HT-29 (cell line): ENCODE data around the gene CHCHD6. TPM values are rescaled to one million over a fixed set of nuclear protein-coding genes. Genes with fewer than 3 reads are reported as not detected.

Source experiments
- DNase-seq: peaks from one replicate; pipeline ENCODE4 v3.0.0-alpha.2; 2015; ENCODE audit warnings: low spot score
- total RNA-seq: library from RNA; depleted of rRNA; stranded (reverse); fragments of >200 nt; shearing (Covaris generic); gene quantifications from 2 replicates; pipeline ENCODE4 v1.2.3, GENCODE V29; 2014

The CHCHD6 gene
- total RNA-seq, 1 experiment from 2014 or later = 36.8 TPM

- no peak for DNase-seq
These were observed 190.4 kb downstream of the CHCHD6 start for GRCh38 chr3:126894475-126894874.

- DNase-seq = no peak
These were observed 191.4 kb downstream of the CHCHD6 start for GRCh38 chr3:126895178-126896066.

- DNase-seq = no peak
These were observed 192.0 kb downstream of the CHCHD6 start for GRCh38 chr3:126896067-126896441.

- no peak for DNase-seq
These were observed 192.9 kb downstream of the CHCHD6 start for GRCh38 chr3:126896968-126897367.

GRCh38 chr3:126897943-126898342, 193.9 kb downstream of the CHCHD6 start:
- no peak for DNase-seq

GRCh38 chr3:126900859-126901540, 197.0 kb downstream of the CHCHD6 start:
- DNase-seq = no peak

- no peak for DNase-seq
These were observed 197.6 kb downstream of the CHCHD6 start for GRCh38 chr3:126901631-126902030.

- peak; percentile 75 for DNase-seq
These were observed 199.5 kb downstream of the CHCHD6 start for GRCh38 chr3:126903521-126903920.

- no peak for DNase-seq
These were observed 203.5 kb downstream of the CHCHD6 start for GRCh38 chr3:126907557-126907956.

GRCh38 chr3:126908752-126909275, 204.8 kb downstream of the CHCHD6 start:
- peak; percentile 61 for DNase-seq

GRCh38 chr3:126910231-126910630, 206.2 kb downstream of the CHCHD6 start:
- no peak for DNase-seq

GRCh38 chr3:126911162-126912026, 207.4 kb downstream of the CHCHD6 start:
- DNase-seq = peak; percentile 86

- no peak for DNase-seq
These were observed 208.0 kb downstream of the CHCHD6 start for GRCh38 chr3:126912027-126912422.

GRCh38 chr3:126912491-126913195, 208.6 kb downstream of the CHCHD6 start:
- DNase-seq = no peak

- peak; percentile 72 for DNase-seq
These were observed 209.5 kb downstream of the CHCHD6 start for GRCh38 chr3:126913524-126913923.

- DNase-seq = no peak
These were observed 210.2 kb downstream of the CHCHD6 start for GRCh38 chr3:126914226-126914625.

- no peak for DNase-seq
These were observed 211.0 kb downstream of the CHCHD6 start for GRCh38 chr3:126915015-126915414.

GRCh38 chr3:126916546-126916945, 212.5 kb downstream of the CHCHD6 start:
- DNase-seq = no peak

- peak; percentile 61 for DNase-seq
These were observed 213.3 kb downstream of the CHCHD6 start for GRCh38 chr3:126917232-126917804.

GRCh38 chr3:126918355-126918821, 214.3 kb downstream of the CHCHD6 start:
- DNase-seq = no peak
